ENCODE measurements around the gene ECE2. TPM values are rescaled to one million over a fixed set of nuclear protein-coding genes. Genes with fewer than 3 reads are reported as not detected.

The ECE2 gene
- total RNA-seq, 4 donors from 2014 or later, result not detected

GRCh38 chr3:184282941-184283340, 7.1 kb downstream of the ECE2 start:
- H3K4me1 ChIP-seq, result no peaks in the 10 kb centered on the region
- no peak for TF ChIP-seq POLR2A (IDR thresholded peaks at IDR 0.05)
- no peak for TF ChIP-seq EP300 (IDR thresholded peaks at IDR 0.05; ENCODE audit: low read depth)
- no peak for TF ChIP-seq CTCF (IDR thresholded peaks at IDR 0.05)
- no peak for TF ChIP-seq POLR2AphosphoS5 (IDR thresholded peaks at IDR 0.05)
- in situ Hi-C loops (cut with MboI; ENCODE audit: low pct_ligation_motif_present in 1 of 4, low pct_unique_long_range_greater_than_20kb in 1 of 4, low sequenced_read_pairs in 3 of 4), result no loop called here
- DNase-seq, result no peak
- H3K27me3 ChIP-seq, result peaks cover 4% of the 10 kb centered on the region
- no peaks in the 10 kb centered on the region for H3K9me3 ChIP-seq
- WGBS, 2 donors (ENCODE audit: low coverage in 1 of 2), result 77 to 80% methylated on average over 1 to 4 of the region's 4 CpGs
- no peak overlapping the region for H3K27ac ChIP-seq
- no peak overlapping the region for H3K4me3 ChIP-seq
- H3K36me3 ChIP-seq, result no peaks in the 10 kb centered on the region
- intact Hi-C loops (cut with DNase I; ENCODE audit: low total_unique reads), result no loop called here

GRCh38 chr3:184283681-184284080, 7.9 kb downstream of the ECE2 start:
- Histone ChIP-seq H3K9me3 (no peaks in the 10 kb centered on the region), H3K27me3 (peaks cover 5% of the 10 kb centered on the region), H3K4me1 (no peaks in the 10 kb centered on the region), H3K36me3 (no peaks in the 10 kb centered on the region), H3K27ac (no peak overlapping the region), H3K4me3 (no peak overlapping the region)
- TF ChIP-seq POLR2A (IDR thresholded peaks at IDR 0.05) (no peak), POLR2AphosphoS5 (IDR thresholded peaks at IDR 0.05) (no peak), CTCF (IDR thresholded peaks at IDR 0.05) (no peak), EP300 (IDR thresholded peaks at IDR 0.05; ENCODE audit: low read depth) (no peak)
- intact Hi-C loops (cut with DNase I; ENCODE audit: low total_unique reads) (no loop called here), in situ Hi-C loops (cut with MboI; ENCODE audit: low pct_ligation_motif_present in 1 of 4, low pct_unique_long_range_greater_than_20kb in 1 of 4, low sequenced_read_pairs in 3 of 4) (no loop called here)
- no peak for DNase-seq
- 86 to 93% methylated on average over 5 to 8 of the region's 8 CpGs for WGBS, 2 donors (ENCODE audit: low coverage in 1 of 2)

GRCh38 chr3:184284696-184285095, 8.9 kb downstream of the ECE2 start:
- intact Hi-C loops (cut with DNase I; ENCODE audit: low total_unique reads) (no loop called here), in situ Hi-C loops (cut with MboI; ENCODE audit: low pct_ligation_motif_present in 1 of 4, low pct_unique_long_range_greater_than_20kb in 1 of 4, low sequenced_read_pairs in 3 of 4) (no loop called here)
- no peak overlapping the region for H3K27ac ChIP-seq
- no peaks in the 10 kb centered on the region for H3K9me3 ChIP-seq
- H3K4me1 ChIP-seq, result no peaks in the 10 kb centered on the region
- WGBS, 2 donors (ENCODE audit: low coverage in 1 of 2), result 13% methylated on average over 4 of the region's 4 CpGs; no CpG with 5 or more reads in 1 of the 2 donors
- no peak for DNase-seq
- H3K27me3 ChIP-seq, result peaks cover 11% of the 10 kb centered on the region
- H3K36me3 ChIP-seq, result no peaks in the 10 kb centered on the region
- no peak for TF ChIP-seq EP300 (IDR thresholded peaks at IDR 0.05; ENCODE audit: low read depth)
- TF ChIP-seq CTCF (IDR thresholded peaks at IDR 0.05), result peak in 3 of 5 experiments; percentile 6 to 14 (median 11)
- H3K4me3 ChIP-seq, result no peak overlapping the region

- H3K36me3 ChIP-seq, result no peaks in the 10 kb centered on the region
- H3K27ac ChIP-seq, result no peak overlapping the region
- H3K9me3 ChIP-seq, result no peaks in the 10 kb centered on the region
- TF ChIP-seq CTCF (IDR thresholded peaks at IDR 0.05) (peak; percentile 42 to 59 (median 46)), POLR2A (IDR thresholded peaks at IDR 0.05) (no peak)
- peak; percentile 57 for DNase-seq
- no peak overlapping the region for H3K4me3 ChIP-seq
- peaks cover 11% of the 10 kb centered on the region for H3K27me3 ChIP-seq
- H3K4me1 ChIP-seq, result no peaks in the 10 kb centered on the region
- in situ Hi-C loops (cut with MboI; ENCODE audit: low pct_ligation_motif_present in 1 of 4, low pct_unique_long_range_greater_than_20kb in 1 of 4, low sequenced_read_pairs in 3 of 4) (no loop called here), intact Hi-C loops (cut with DNase I; ENCODE audit: low total_unique reads) (no loop called here)
- WGBS, 2 donors (ENCODE audit: low coverage in 1 of 2), result 5% methylated on average over 10 of the region's 10 CpGs; no CpG with 5 or more reads in 1 of the 2 donors
Measured at GRCh38 chr3:184289426-184289938, 13.7 kb downstream of the ECE2 start.
